Ishikawa (cell line): ENCODE measurements around the gene EYA2.
A peak's percentile ranks its signal among the peaks of the same experiment; 100 is the strongest.

Experiments
- CEBPB ChIP-seq: IDR thresholded peaks from 2 replicates; pipeline ENCODE4 v1.6.1; 2012
- CREB1 ChIP-seq: IDR thresholded peaks from 2 replicates; pipeline ENCODE4 v1.6.1; 2012; ENCODE audit warnings: low read depth
- EGR1 ChIP-seq: IDR thresholded peaks from 2 replicates; pipeline ENCODE4 v1.6.1; 2012
- EP300 ChIP-seq: IDR thresholded peaks from 2 replicates; pipeline ENCODE4 v1.6.1; 2012; ENCODE audit warnings: borderline replicate concordance
- FOXM1 ChIP-seq: IDR thresholded peaks from 2 replicates; pipeline ENCODE4 v1.6.1; 2012; ENCODE audit warnings: low read depth, borderline replicate concordance
- MAX ChIP-seq: IDR thresholded peaks from 2 replicates; pipeline ENCODE4 v1.6.1; 2012
- NFIC ChIP-seq: IDR thresholded peaks from 2 replicates; pipeline ENCODE4 v1.6.1; 2012
- RAD21 ChIP-seq: IDR thresholded peaks from 2 replicates; pipeline ENCODE4 v1.6.1; 2012; ENCODE audit warnings: low read depth
- REST ChIP-seq: IDR thresholded peaks from 2 replicates; pipeline ENCODE4 v1.6.1; 2012; ENCODE audit warnings: low read depth, mild to moderate bottlenecking
- TAF1 ChIP-seq: IDR thresholded peaks from 2 replicates; pipeline ENCODE4 v1.6.1; 2012; ENCODE audit warnings: low read depth, mild to moderate bottlenecking
- TCF12 ChIP-seq: IDR thresholded peaks from 2 replicates; pipeline ENCODE4 v1.6.1; 2012; ENCODE audit warnings: low read depth
- TEAD4 ChIP-seq: IDR thresholded peaks from 2 replicates; pipeline ENCODE4 v1.6.1; 2012
- USF1 ChIP-seq: IDR thresholded peaks from 2 replicates; pipeline ENCODE4 v1.6.1; 2012
- YY1 ChIP-seq: IDR thresholded peaks from 2 replicates; pipeline ENCODE4 v1.6.1; 2012; ENCODE audit warnings: low read depth
- ZBTB7A ChIP-seq: IDR thresholded peaks from 2 replicates; pipeline ENCODE4 v1.6.1; 2012; ENCODE audit warnings: low read depth

The EYA2 gene

GRCh38 chr20:47175493-47175892, 280.9 kb downstream of the EYA2 start:
- no peak for TF ChIP-seq YY1
- TF ChIP-seq TCF12 = no peak

GRCh38 chr20:47178277-47178676, 283.6 kb downstream of the EYA2 start:
- TF ChIP-seq TEAD4 (no peak), CREB1 (no peak), REST (no peak), FOXM1 (no peak), TCF12 (no peak), CEBPB (no peak), RAD21 (no peak), MAX (no peak), YY1 (no peak), NFIC (no peak), EP300 (no peak), USF1 (no peak)

GRCh38 chr20:47178851-47179250, 284.2 kb downstream of the EYA2 start:
- no peak for TF ChIP-seq EGR1
- TF ChIP-seq ZBTB7A = no peak
- TF ChIP-seq EP300 = no peak
- no peak for TF ChIP-seq NFIC
- no peak for TF ChIP-seq USF1
- TF ChIP-seq RAD21 = no peak
- TF ChIP-seq CREB1 = no peak
- no peak for TF ChIP-seq TEAD4
- TF ChIP-seq TCF12 = no peak

- TF ChIP-seq MAX (no peak), CEBPB (no peak), FOXM1 (no peak), NFIC (no peak), EGR1 (no peak), YY1 (no peak)
Observed at GRCh38 chr20:47179267-47179666, 284.6 kb downstream of the EYA2 start.

- TF ChIP-seq YY1 (no peak), MAX (no peak), USF1 (peak; percentile 99), RAD21 (no peak), TCF12 (no peak), CEBPB (no peak), EP300 (no peak), REST (no peak), TAF1 (no peak), CREB1 (no peak), ZBTB7A (no peak), FOXM1 (no peak), NFIC (no peak), EGR1 (no peak), TEAD4 (peak; percentile 29; the same call in 1 of the 2 replicates)
Observed at GRCh38 chr20:47181056-47181862, 286.6 kb downstream of the EYA2 start.
